ENCODE results near the gene PPP6R2.
"Not testable (repeated sequence)": the region's sequence is repeated elsewhere in the genome, so short reads cannot be mapped to it uniquely, and the experiment has no call there.

PPP6R2 gene

GRCh38 chr22:50318356-50318697, 24.8 kb upstream of the PPP6R2 start:
- DNase-seq (ENCODE audit: low read depth), result no peak

DNA sequence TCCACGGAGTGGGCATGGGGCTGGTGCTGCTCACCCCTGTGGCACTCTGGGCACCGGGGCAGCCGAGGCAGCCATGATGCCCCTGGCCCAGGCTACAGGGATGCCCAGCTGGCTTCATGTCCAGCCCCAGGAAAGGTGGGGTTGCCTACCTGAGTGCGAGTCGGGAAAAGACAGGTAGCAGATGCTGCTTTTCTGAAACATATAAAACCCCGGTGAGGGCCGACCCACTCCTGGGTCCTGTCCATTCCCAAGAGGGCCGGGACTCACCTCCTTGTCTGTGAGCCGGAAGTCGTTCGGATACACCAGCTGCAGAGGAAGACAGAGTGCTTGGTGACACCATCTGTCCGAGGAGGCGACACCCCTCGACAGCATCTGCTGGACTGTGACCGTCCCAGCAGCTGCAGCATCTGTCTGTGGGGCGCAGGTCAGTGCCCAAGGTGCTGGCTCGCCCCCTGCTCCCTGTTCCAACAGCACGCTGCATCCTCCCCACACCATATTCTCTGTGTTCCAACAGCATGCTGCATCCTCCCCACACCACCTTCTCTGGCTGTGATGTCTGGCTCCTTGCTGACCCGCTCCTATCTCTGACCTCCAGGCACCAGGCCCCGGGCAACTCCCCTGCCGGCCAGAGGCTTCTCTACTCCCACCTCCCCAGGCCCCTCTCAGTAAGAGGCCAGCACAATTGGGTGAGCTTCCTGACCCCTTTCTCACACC, 24.3 kb upstream of the PPP6R2 start:
- DNase-seq (ENCODE audit: low read depth), result no peak

DNA sequence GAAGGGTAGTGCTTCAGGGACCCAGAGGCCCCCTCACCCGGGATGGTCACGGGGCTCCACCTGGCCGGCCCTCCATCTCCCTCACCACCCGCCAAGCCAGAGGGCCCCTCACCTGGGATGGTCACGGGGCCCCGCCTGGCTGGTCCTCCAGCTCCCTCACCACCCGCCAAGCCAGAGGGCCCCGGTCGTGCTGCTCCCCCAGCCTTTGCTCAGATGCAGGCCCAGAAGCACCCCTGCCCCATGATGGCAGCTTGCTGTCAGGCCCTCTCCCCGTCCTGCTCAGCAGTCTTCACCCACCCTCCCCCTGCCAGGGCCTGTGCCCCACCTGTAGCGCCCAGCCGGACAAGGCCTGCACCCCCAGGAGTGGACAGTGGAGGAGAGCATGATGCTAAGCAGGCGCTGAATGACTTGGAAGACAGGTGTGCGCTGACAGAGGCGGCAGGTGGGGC, 23.6 kb upstream of the PPP6R2 start:
- DNase-seq (ENCODE audit: low read depth), result no peak

DNA sequence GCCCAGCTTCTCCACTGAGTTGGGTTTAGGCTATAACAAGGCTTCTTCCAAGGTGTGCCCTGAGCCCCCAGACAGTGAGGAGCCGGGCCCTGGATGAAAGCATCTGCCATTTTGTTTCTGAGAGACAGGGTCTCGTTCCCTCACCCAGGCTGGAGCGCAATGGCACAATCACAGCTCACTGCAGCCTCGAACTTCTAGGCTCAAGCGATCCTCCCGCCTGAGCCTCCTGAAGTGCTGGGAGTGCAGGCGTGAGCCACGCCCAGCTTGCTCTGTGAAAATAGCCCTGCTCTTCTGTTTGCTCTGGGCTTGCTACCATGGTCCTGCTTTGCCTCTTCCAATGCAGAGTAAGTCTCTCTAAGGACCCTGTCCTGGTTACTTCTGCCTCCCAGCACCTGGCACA, 23.0 kb upstream of the PPP6R2 start:
- no peak for DNase-seq (ENCODE audit: low read depth)

DNA sequence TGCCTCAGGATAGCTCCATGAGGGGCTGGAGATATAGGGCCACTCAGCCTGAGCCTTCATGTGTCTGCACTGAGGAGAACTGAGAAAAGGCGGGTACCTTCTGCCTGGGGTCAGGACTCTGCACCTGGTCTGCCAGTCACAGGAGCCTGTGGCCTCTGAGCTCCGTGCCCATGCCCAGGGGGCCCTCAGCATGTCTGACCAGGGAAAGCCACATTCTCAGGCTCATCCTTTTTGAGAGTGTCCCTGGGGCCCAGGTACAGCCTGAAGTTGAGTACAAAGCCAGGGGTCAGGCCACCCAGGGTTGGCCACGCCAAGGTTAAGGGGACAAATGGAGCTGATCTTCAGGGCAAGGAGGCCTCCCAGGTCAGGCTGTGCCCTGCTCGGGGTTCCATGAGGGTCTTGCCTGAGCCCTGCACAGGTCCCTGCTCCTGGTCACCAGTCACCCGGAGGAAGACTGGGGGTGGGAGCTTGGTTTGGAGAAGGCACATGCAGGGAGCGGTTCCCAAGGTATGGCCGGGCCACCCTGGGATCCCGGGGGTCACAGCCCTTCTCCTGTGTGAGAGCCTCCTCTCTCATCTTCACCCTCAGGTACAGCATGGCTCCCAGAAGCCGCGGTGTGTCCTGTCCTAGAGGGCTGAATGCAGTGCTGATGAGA, 22.3 kb upstream of the PPP6R2 start:
- no peak for DNase-seq (ENCODE audit: low read depth)

DNA sequence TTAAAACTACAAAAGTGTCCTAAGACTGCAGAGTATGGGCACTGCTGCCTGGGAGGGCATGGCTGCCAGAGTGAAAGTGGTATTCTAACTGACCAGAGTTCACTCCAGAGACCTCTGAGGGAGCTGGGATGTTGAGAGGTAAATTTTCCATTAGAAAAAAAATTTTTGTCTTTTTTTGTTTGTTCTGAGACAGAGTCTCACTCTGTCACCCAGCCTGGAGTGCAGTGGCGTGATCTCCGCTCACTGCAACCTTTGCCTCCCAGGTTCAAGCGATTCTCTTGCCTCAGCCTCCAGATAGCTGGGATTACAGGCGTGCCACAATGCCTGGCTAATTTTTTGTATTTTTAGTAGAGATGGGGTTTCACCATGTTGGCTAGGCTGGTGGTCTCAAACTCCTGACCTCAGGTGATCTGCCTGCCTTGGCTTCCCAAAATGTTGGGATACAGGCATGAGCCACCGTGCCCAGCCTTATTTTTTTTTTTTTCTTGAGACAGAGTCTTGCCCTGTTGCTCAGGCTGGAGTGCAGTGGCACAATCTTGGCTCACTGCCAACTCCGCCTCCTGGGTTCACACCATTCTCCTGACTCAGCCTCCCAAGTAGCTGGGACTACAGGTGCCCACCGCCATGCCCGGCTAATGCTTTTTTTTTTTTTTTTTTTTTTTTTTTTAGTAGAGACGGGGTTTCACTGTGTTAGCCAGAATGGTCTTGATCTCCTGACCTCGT, 20.6 kb upstream of the PPP6R2 start:
- DNase-seq (ENCODE audit: low read depth), result not testable (repeated sequence)

- DNase-seq (ENCODE audit: low read depth), result no peak
These were observed 19.2 kb upstream of the PPP6R2 start for GRCh38 chr22:50323900-50324299.

- no peak for DNase-seq (ENCODE audit: low read depth)
These were observed 17.5 kb upstream of the PPP6R2 start for GRCh38 chr22:50325444-50326224.

DNA sequence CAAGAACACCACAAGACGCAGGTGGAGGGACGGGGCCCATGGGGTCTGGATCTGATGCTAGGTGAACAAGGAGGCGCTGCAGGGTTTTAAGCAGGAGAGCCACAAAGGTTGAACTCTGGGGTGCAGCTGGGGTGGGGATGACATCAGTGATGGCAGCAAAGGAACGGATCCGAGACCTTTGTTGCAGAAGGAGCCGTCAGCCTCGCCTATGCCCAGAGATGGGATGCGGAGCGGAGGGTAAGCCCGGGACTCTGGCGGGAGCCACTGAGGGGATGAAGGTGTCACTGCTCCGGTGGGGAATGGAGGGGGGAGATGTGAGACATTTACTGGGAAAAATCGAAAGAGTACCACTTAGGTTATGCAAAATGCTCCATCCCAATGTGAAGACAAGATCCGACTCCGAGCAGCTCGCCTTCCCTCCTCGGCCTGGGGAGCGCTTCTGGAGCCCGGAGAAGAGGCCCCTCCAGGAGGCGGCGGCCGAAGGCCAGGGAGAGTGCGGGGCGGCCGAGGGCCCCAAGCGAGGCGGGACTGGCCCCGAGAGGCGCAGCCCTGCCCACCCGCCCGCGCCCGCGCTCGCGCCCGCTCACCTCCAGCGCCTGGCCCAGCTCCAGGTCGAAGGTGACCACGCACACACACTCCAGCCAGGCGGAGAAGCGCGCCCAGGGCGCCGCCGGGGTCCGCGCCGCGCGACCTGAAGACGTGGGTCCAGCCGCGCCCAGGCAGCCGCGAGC, 16.7 kb upstream of the PPP6R2 start:
- DNase-seq (ENCODE audit: low read depth), result no peak

- peak; percentile 81 for DNase-seq (ENCODE audit: low read depth)
These were observed 16.0 kb upstream of the PPP6R2 start, which contains the start of gene DENND6B for GRCh38 chr22:50326956-50327710. Gene DENND6B, minus strand, starts transcription at chr22:50327012. Its CDS starts 24 bp downstream, at chr22:50326988.

DNA sequence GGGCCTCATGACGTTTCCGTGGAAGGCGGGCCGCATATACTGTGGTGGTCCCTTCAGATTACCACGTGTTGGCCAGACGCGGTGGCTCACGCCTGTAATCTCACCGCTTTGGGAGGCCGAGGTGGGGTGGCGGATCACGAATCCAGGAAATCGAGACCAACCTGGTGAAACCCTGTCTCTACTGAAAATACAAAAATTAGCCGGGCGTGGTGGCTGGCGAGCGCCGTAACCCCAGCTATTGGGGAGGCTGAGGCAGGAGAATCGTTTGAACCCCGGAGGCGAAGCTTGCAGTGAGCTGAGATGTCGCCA, 15.5 kb upstream of the PPP6R2 start:
- DNase-seq (ENCODE audit: low read depth), result no peak

DNA sequence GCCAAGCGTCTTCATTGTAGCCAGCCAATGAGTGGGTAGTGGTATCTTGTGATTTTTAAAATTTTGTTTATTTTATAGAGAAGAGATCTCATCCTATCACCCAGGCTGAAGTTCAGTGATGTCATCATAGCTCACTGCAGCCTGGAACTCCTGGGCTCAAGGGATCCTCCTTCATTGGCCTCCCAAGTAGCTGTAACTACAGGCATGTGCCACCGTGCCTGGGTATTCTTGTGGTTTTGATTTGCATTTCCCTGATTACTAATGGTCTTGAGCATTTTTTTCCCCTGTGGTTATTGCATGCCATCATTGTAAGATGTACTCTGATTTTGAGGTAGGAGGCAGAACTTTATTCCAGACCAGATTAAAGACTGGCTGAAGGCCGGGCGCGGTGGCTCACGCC, 13.9 kb upstream of the PPP6R2 start:
- DNase-seq (ENCODE audit: low read depth), result peak; percentile 83

DNA sequence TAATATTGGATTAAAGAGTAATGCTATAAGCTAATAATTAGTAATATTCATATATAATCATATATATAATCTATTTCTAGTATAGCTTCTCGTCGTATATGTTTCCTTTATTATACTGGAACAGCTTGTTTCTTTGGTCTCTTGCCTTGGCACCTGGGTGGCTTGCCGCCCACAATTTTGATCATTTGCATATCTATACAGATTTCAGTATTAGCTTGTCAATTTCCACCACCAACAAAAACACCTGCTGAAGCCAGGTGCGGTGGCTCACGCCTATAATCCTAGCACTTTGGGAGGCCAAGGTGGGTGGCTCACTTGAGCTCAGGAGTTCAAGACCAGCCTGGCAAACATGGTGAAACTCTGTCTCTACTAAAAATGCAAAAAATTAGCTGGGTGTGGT, 8.7 kb upstream of the PPP6R2 start:
- DNase-seq (ENCODE audit: low read depth), result not testable (repeated sequence)

GRCh38 chr22:50337262-50338041, 5.7 kb upstream of the PPP6R2 start:
- DNase-seq (ENCODE audit: low read depth), result no peak

DNA sequence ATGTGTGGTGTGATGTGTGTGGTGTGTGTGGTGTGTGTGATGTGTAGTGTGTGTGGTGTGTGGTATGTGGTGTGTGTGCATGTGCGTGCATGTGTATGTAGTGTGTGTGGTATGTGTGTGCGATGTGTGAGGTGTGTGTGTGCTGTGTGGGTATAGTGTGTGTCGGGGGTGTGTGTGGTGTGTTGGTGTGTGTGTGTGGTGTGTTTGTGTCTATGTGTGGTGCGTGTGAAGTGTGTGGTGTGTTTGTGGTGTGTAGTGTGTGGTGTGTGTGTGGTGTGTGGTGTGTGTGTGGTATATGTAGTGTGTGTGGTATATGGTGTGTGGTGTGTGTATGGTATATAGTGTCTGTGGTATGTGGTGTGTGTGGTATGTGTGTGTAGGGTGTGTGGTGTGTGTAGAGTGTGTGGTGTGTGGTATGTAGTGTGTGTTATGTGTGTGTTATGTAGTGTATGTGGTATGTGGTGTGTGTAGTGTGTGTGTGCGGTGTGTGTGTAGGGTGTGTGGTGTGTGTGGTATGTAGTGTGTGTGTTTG, 5.0 kb upstream of the PPP6R2 start:
- DNase-seq (ENCODE audit: low read depth), result no peak

DNA sequence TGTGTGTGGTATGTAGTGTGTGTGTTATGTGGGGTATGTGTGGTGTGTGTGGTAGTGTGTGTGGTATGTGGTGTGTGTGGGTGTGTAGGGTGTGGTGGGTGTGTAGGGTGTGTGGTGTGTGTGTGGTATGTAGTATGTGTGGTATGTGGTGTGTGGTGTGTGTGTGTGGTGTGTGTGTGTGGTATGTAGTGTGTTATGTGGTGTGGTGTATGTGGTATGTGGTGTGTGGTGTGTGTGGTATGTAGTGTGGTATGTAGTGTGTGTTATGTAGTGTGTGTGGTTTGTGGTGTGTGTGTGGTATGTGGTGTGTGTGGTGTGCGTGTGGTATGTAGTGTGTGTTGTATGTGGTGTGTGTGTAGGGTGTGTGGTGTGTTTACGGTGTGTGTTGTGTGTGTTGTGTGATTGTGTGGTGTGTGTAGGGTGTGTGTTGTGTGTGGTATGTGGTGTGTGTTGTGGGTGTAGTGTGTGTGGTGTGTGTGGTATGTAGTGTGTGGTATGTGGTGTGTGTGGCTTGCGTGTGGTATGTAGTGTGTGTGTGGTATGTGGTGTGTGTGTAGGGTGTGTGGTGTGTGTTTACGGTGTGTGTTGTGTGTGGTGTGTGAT, 4.2 kb upstream of the PPP6R2 start:
- no peak for DNase-seq (ENCODE audit: low read depth)

GRCh38 chr22:50339945-50340879, 2.9 kb upstream of the PPP6R2 start:
- DNase-seq (ENCODE audit: low read depth), result peak; percentile 50

DNA sequence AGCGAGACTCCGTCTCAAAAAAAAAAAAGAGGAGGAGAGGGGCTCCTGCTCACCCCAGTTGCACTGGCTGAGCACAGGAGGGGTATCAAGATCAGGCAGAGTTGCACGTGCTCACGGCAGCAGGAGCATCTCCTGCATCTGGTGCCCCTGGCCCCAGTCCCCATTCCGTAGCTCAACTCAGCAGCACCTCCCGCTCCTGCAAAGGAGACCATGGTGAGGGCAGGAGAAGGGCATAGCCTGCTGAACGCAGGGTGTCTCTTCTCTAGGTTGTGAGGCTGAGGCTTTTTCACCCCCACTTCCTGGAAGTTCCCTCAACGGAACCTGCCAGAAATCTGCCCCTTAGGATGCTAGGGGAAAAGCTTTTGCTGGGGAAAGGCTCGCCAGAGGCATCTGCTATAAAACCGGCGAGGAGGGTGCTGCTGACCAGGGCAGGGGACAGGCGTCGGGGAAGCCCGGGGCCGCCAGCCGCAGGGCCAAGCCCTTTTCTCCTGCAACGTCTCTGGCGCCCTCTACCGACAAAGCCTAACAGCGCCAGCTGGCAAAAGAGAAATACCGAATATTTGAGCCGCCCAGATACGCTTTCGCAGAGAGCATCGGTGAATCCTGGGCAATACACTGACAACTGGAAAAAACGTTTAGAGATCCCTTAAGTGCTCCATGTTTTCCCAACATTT, 1.0 kb upstream of the PPP6R2 start:
- peak; percentile 92 for DNase-seq (ENCODE audit: low read depth)
